Anterior cingulate cortex (tissue), 58 donors: ENCODE measurements around the gene ADGRF5.

ENCODE experiments used
- DNase-seq, 58 donors: peaks; one replicate each; lab custom pipeline; 2025; lab: John Stamatoyannopoulos, UW

The ADGRF5 gene

DNA sequence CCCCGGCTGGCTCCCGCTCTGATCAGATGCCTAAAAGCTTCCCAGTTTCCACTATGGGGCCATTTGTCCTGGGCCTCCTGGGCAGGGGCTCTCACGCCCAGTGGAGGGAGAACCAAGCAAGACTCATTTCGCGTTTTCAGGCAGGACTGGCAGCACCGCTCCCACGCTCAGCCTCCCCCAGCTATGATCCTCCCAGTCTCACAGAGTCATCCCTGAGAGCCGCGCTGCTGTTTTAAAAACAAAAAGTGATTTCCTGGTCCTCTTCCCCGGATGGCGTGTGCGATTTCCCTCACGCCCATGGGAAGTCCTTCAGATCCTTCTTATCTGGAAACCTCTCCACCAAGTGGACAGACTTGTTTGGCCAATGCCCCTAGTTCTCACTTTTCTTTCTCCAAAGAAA, at the start of gene ADGRF5:
Gene ADGRF5 (minus strand): TSS at position 208 of the 400 bp plus-strand sequence. CDS start 15,176 bp downstream, outside the sequence.
- DNase-seq, result peak in 4 of 58 donors; percentile 0 to 9 (median 6)

DNA sequence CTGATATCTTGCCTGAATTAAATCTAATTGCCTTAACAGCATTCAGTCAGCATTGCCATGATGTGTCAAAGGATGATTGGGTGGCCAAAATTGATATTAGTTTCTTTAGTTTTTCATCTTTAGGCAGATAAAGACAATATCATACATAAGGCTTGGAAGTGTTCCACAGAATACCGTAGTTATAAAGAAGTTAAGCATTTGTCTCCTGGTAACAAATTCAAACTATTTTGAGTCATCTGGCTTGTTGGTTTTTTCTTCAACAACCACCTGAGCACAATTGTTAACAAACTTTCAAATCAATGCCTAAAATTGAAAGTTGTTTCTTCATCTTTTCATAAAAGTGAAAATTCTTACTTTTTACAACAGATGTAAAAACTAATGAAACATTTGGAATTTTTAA, 47.5 kb upstream of the ADGRF5 start:
- DNase-seq, result no peak

- DNase-seq, result no peak
Measured at GRCh38 chr6:46967826-46968349, 46.1 kb upstream of the ADGRF5 start.

- DNase-seq, result no peak
Measured at GRCh38 chr6:46964716-46965519, 43.2 kb upstream of the ADGRF5 start.

DNA sequence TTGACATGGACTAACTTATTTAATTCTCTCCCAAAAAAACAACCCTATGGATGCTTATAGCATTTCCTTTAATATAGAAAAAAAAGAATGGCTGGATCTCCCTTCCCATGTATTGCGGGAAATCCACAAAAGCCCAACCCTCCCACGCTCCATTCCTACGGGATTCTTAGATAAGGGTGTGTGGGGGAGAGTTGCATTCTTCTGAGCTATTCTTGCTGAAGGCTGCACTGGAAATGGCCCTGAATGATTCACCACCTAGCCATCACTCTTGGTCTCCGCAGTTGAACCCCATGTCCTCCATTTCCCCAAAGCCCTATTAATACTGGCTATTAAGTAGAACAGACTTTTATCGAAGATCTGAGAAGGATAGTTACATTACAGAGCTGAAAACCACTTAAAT, 41.9 kb upstream of the ADGRF5 start:
- no peak for DNase-seq

DNA sequence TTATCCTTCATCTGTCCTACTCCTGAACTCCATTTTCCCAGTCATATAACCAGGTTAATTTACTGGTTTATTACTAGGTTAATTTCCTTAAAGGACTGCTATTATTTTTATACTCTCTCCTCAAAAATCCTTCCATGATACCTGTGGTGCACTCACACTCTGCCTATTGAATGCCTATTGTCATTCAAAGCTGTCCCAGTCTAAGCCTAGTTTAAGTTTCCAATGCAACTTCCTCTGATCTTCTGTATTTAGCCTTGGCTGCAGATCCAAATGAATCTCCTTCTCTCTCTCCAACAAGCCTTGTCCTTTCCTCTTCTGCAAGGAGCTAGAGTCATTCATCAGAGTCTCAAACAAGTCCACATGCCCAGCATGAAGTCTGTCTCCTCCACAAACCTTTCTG, 41.3 kb upstream of the ADGRF5 start:
- DNase-seq, result no peak

DNA sequence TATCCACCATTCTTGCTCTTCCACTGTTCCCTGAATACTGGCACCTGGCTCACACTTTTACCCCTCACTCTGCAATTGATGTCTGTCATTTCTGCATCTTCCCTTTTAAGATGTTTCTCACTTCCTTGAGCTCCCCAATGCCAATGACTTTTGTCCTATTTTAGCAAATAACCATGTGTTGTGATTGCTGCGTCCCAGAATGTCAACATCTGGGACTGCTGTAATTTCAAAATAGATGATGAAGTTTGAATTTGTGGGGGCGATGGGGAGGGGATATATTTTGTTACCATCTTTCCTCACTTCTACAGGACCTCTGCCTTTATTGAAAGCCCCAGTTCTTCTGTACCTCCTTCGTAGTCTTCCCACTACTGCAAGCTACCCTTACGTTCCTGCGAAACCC, 40.0 kb upstream of the ADGRF5 start:
- no peak for DNase-seq

DNA sequence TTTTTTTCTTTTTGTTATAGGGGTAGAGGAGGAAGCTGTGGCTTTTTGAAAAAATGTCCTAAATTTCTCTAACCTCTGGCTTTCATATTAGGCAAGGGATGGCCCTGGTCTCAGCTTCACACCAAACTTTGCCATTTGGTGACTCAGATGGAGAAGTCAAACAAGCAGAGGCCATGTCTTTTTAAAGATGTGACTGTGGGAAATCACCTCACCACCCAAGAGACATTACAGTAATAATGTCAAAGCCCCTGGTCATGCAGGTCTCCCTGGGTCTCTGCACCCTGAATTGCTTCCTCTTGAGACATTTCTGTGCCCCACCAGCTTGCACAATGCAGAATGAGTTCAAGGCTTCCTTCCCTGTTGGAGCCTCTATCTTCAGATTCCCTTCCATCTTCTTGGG, 39.5 kb upstream of the ADGRF5 start:
- no peak for DNase-seq

GRCh38 chr6:46959419-46959818, 37.7 kb upstream of the ADGRF5 start:
- no peak for DNase-seq

GRCh38 chr6:46956409-46956808, 34.7 kb upstream of the ADGRF5 start:
- DNase-seq, result no peak

GRCh38 chr6:46954837-46955451, 33.2 kb upstream of the ADGRF5 start:
- no peak for DNase-seq

DNA sequence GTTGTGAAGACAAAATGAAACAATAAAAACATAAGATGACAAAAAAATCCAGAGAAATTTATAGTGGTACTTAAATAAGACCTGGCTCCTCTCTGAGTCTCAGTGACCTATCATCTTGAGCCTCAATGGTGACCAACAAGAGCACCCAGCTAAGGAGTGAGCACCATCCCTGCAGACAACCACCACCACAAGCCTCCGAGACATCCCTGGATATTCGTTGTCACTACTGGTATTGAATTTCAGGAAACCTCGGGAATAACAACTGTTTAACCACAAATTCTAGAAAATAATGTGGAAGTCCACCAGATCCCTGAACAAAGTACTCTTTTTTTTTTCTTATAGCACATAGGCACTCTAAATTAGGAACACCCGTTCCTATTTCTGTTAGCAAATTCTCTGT, 32.2 kb upstream of the ADGRF5 start:
- no peak for DNase-seq

- no peak for DNase-seq
Measured at GRCh38 chr6:46949632-46950280, 28.0 kb upstream of the ADGRF5 start.

- no peak for DNase-seq
Measured at GRCh38 chr6:46948699-46949098, 27.0 kb upstream of the ADGRF5 start.

- DNase-seq, result no peak
Measured at GRCh38 chr6:46947497-46947896, 25.8 kb upstream of the ADGRF5 start.

- no peak for DNase-seq
Measured at GRCh38 chr6:46940433-46941226, 18.9 kb upstream of the ADGRF5 start.

GRCh38 chr6:46937642-46938041, 15.9 kb upstream of the ADGRF5 start:
- no peak for DNase-seq

DNA sequence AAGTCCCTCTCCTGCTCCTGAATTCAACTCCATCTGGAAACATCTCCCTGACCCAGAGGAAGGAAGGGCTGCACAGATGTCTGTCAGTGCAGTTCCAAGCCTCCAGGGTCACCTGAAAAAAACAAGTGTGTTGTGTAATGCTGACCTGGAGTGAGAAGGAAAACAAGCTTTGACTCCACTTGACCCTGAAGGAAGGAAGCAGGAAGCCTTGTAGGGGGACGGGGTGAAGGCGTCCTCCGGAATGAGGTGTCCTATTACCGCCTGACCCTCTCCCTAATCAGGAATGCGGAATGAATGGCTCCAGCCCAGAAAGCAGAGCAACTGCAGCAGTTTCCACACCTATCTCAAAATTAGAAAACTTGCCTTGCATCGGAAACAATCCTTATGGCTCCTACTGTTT, 13.9 kb upstream of the ADGRF5 start:
- no peak for DNase-seq

DNA sequence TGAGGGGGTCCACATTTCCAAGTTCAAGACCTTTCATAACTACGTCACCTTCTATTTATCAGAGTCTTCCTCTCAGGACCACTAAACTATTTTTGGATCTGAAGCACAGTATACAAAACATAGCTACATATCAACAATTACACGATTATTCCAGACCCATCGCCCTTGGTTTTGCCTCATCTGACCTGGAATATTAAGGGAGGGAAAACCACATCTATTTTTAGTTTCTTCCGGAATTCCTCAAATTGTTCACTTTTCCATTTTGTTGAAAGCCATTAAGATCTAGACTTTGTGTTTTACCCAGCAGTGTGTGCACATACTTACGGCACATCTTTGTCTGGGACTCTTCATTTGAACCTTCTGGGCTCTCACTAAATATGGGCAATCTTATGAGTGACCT, 12.0 kb upstream of the ADGRF5 start:
- DNase-seq, result no peak

GRCh38 chr6:46932526-46933319, 11.0 kb upstream of the ADGRF5 start:
- no peak for DNase-seq
